H1 (cell line): Measurements from ENCODE around the gene DNAJB1. TPM values are rescaled to one million over a fixed set of nuclear protein-coding genes. Genes with fewer than 3 reads are reported as not detected.
"Not testable (repeated sequence)": the region's sequence is repeated elsewhere in the genome, so short reads cannot be mapped to it uniquely, and the experiment has no call there.

Experiments
- CTCF ChIA-PET: fragments of 300-600 bp; sonication (Branson Sonifier 250); formaldehyde crosslinking; loops from one replicate; lab custom pipeline; 2021; ENCODE audit not compliant: partially characterized antibody; lab: Charles Lee
- POLR2A ChIA-PET: fragments of 300-600 bp; sonication (Branson Sonifier 250); formaldehyde crosslinking; loops from one replicate; lab custom pipeline; 2021; ENCODE audit warnings: inconsistent platforms; ENCODE audit not compliant: partially characterized antibody; lab: Charles Lee
- DNase-seq, 2 experiments: peaks; one replicate each; pipeline versions ENCODE4 v3.0.0 to v3.0.0-alpha.2; 2010 to 2022; ENCODE audit warnings: low spot score in 2 of 2, low read depth in 1 of 2, mixed read lengths in 1 of 2
- FAIRE-seq: peaks from 2 replicates; lab custom pipeline; 2011; peaks lifted over from hg19 to GRCh38; lab: Jason Lieb, UNC
- H2AFZ ChIP-seq: 2 replicates; pipeline ENCODE4 v1.8.1; 2012; ENCODE audit warnings: low read length, inconsistent platforms
- H2AK5ac ChIP-seq: 2 replicates; pipeline ENCODE4 v1.6.1; 2013; ENCODE audit warnings: low read depth, low read length
- H2BK120ac ChIP-seq: replicated peaks from 2 replicates; pipeline ENCODE3; 2013; ENCODE audit warnings: low read depth, low read length, inconsistent platforms
- H2BK12ac ChIP-seq: 2 replicates; pipeline ENCODE4 v1.6.1; 2013; ENCODE audit warnings: low read depth, low read length
- H2BK15ac ChIP-seq: 2 replicates; pipeline ENCODE4 v1.6.1; 2013; ENCODE audit warnings: low read length
- H2BK20ac ChIP-seq: 2 replicates; pipeline ENCODE4 v1.6.1; 2013; ENCODE audit warnings: low read length
- H2BK5ac ChIP-seq: 2 replicates; pipeline ENCODE4 v1.6.1; 2013; ENCODE audit warnings: low read depth, low read length
- H3K14ac ChIP-seq: 2 replicates; pipeline ENCODE4 v1.6.1; 2013; ENCODE audit warnings: inconsistent platforms; ENCODE audit not compliant: insufficient read length
- H3K18ac ChIP-seq: 2 replicates; pipeline ENCODE4 v1.6.1; 2013; ENCODE audit warnings: low read length; ENCODE audit errors: extremely low read depth
- H3K23ac ChIP-seq: 2 replicates; pipeline ENCODE4 v1.6.1; 2013; ENCODE audit warnings: inconsistent platforms; ENCODE audit not compliant: insufficient read length
- H3K23me2 ChIP-seq: 2 replicates; pipeline ENCODE4 v1.6.1; 2013; ENCODE audit warnings: low read depth, low read length
- H3K27ac ChIP-seq: 2 replicates; pipeline ENCODE4 v1.6.1; 2011; ENCODE audit warnings: low read depth, low read length, inconsistent platforms
- H3K27me3 ChIP-seq, 4 experiments: replicated peaks in 1 of 4; 1 replicate in 1 of 4; 2 replicates in 3 of 4; pipeline versions ENCODE4 v1.6.1 to v1.8.1; 2011 to 2013; ENCODE audit warnings: low read length in 3 of 4, mild to moderate bottlenecking in 3 of 4, inconsistent platforms in 2 of 4, mixed read lengths in 2 of 4, moderate library complexity in 1 of 4; ENCODE audit not compliant: control insufficient read depth in 3 of 4, insufficient read depth in 3 of 4; ENCODE audit errors: extremely low read depth in 1 of 4
- H3K36me3 ChIP-seq, 4 experiments: 2 replicates each; pipeline versions ENCODE4 v1.6.1 to v1.8.1; 2011 to 2013; ENCODE audit warnings: mild to moderate bottlenecking in 4 of 4, low read length in 3 of 4, moderate library complexity in 2 of 4, control low read depth in 1 of 4, inconsistent platforms in 1 of 4; ENCODE audit not compliant: insufficient read depth in 4 of 4, control insufficient read depth in 2 of 4
- H3K4ac ChIP-seq: replicated peaks from 2 replicates; pipeline ENCODE3; 2013; ENCODE audit warnings: low read length, low read depth, mixed read lengths, inconsistent platforms; ENCODE audit not compliant: insufficient read length
- H3K4me1 ChIP-seq, 4 experiments: replicated peaks in 1 of 4; 1 replicate in 1 of 4; 2 replicates in 3 of 4; pipeline versions ENCODE4 v1.6.1 to v1.8.1; 2011 to 2013; ENCODE audit warnings: low read length in 3 of 4, inconsistent platforms in 2 of 4, mixed read lengths in 1 of 4; ENCODE audit not compliant: insufficient read depth in 4 of 4, control insufficient read depth in 3 of 4
- H3K4me2 ChIP-seq, 2 experiments: 2 replicates each; pipeline versions ENCODE4 v1.6.1 to v1.8.1; 2011 to 2013; ENCODE audit warnings: low read depth in 2 of 2, low read length in 2 of 2, control low read depth in 1 of 2, inconsistent platforms in 1 of 2, mild to moderate bottlenecking in 1 of 2; ENCODE audit not compliant: insufficient read depth in 1 of 2
- H3K4me3 ChIP-seq, 4 experiments: fragments of 200-600, 300-600 bp in 1 of 4; sonication (generic), shearing (Covaris generic), sonication (Bioruptor Twin) in 1 of 4; 2 replicates each; pipeline versions ENCODE4 v1.5.1 to v1.8.1; 2011 to 2016; ENCODE audit warnings: low read length in 4 of 4, low read depth in 3 of 4, control low read depth in 2 of 4, inconsistent platforms in 2 of 4, mild to moderate bottlenecking in 2 of 4, mixed read lengths in 1 of 4, moderate library complexity in 1 of 4; ENCODE audit not compliant: insufficient read depth in 2 of 4; ENCODE audit errors: extremely low read depth in 1 of 4
- H3K56ac ChIP-seq: replicated peaks from 2 replicates; pipeline ENCODE3; 2013; ENCODE audit warnings: low read depth, mild to moderate bottlenecking, mixed read lengths, low read length, inconsistent platforms; ENCODE audit not compliant: insufficient read length
- H3K79me1 ChIP-seq: 2 replicates; pipeline ENCODE4 v1.6.1; 2013; ENCODE audit warnings: low read depth, low read length, control low read depth
- H3K79me2 ChIP-seq, 2 experiments: 2 replicates each; pipeline versions ENCODE4 v1.6.1 to v1.8.1; 2012 to 2013; ENCODE audit warnings: low read length in 2 of 2, mild to moderate bottlenecking in 2 of 2, inconsistent platforms in 1 of 2; ENCODE audit not compliant: insufficient read depth in 2 of 2, control insufficient read depth in 1 of 2
- H3K9ac ChIP-seq, 4 experiments: replicated peaks in 1 of 4; 1 replicate in 1 of 4; 2 replicates in 3 of 4; pipeline versions ENCODE4 v1.6.1 to v1.8.1; 2011 to 2013; ENCODE audit warnings: low read depth in 3 of 4, low read length in 3 of 4, control low read depth in 2 of 4, mild to moderate bottlenecking in 2 of 4, moderate library complexity in 2 of 4, inconsistent platforms in 1 of 4; ENCODE audit errors: extremely low read depth in 1 of 4
- H3K9me3 ChIP-seq, 2 experiments: 2 replicates each; pipeline versions ENCODE4 v1.6.1 to v1.8.1; 2012 to 2013; ENCODE audit warnings: mild to moderate bottlenecking in 2 of 2, moderate library complexity in 2 of 2, control low read depth in 1 of 2, inconsistent platforms in 1 of 2, low read depth in 1 of 2, low read length in 1 of 2, mixed read lengths in 1 of 2; ENCODE audit not compliant: insufficient read depth in 2 of 2
- H4K20me1 ChIP-seq, 2 experiments: replicated peaks in 1 of 2; 2 replicates each; pipeline versions ENCODE3 to v1.8.1; 2011 to 2013; ENCODE audit warnings: inconsistent platforms in 2 of 2, low read length in 2 of 2, mild to moderate bottlenecking in 1 of 2; ENCODE audit not compliant: insufficient read depth in 2 of 2, control insufficient read depth in 1 of 2
- H4K5ac ChIP-seq: 2 replicates; pipeline ENCODE4 v1.6.1; 2013; ENCODE audit warnings: low read length, low read depth, mixed read lengths, inconsistent platforms; ENCODE audit not compliant: insufficient read length
- H4K8ac ChIP-seq: 2 replicates; pipeline ENCODE4 v1.8.0; 2013; ENCODE audit warnings: mild to moderate bottlenecking, moderate library complexity, low read length, inconsistent platforms; ENCODE audit not compliant: insufficient read depth; ENCODE audit errors: extremely low read depth
- H4K91ac ChIP-seq: replicated peaks from 2 replicates; pipeline ENCODE3; 2013; ENCODE audit warnings: low read length, mixed read lengths, inconsistent platforms; ENCODE audit not compliant: insufficient read length
- ASH2L ChIP-seq: fragments of 200-600, 300-600 bp; sonication (generic); IDR thresholded peaks from one replicate; pipeline ENCODE4 v1.7.1; 2017; ENCODE audit warnings: low read length
- BACH1 ChIP-seq: IDR thresholded peaks from 2 replicates; pipeline ENCODE4 v1.6.1; 2012; ENCODE audit warnings: low read length, improper control_type of control experiment
- CBX5 ChIP-seq: fragments of 300-800, 300-1000 bp; sonication (generic); IDR thresholded peaks from 2 replicates; pipeline ENCODE4 v1.7.1; 2016; ENCODE audit warnings: antibody characterized with exemption, low read length, low read depth
- EGR1 ChIP-seq: IDR thresholded peaks from 2 replicates; pipeline ENCODE4 v1.6.1; 2011; ENCODE audit warnings: low read depth, low read length, borderline replicate concordance
- KDM5A ChIP-seq: fragments of 200-600 bp; IDR thresholded peaks from 2 replicates; pipeline ENCODE4 v1.7.1; 2012; ENCODE audit warnings: mild to moderate bottlenecking, low read length, inconsistent platforms, mixed read lengths
- POLR2A ChIP-seq, 2 experiments: IDR thresholded peaks; 1 replicate in 1 of 2; 2 replicates in 1 of 2; pipeline ENCODE4 v1.6.1; 2011; ENCODE audit warnings: low read depth in 2 of 2, low read length in 2 of 2, mild to moderate bottlenecking in 2 of 2; ENCODE audit errors: control extremely low read depth in 1 of 2
- RAD21 ChIP-seq, 2 experiments: IDR thresholded peaks in 1 of 2; conservative IDR thresholded peaks in 1 of 2; 2 replicates each; pipeline ENCODE4 v1.6.1; 2011; ENCODE audit warnings: low read depth in 2 of 2, low read length in 2 of 2, improper control_type of control experiment in 1 of 2, inconsistent platforms in 1 of 2, mild to moderate bottlenecking in 1 of 2, moderate library complexity in 1 of 2
- RFX5 ChIP-seq: IDR thresholded peaks from 2 replicates; pipeline ENCODE4 v1.6.1; 2011; ENCODE audit warnings: low read depth, low read length, improper control_type of control experiment, borderline replicate concordance
- SAP30 ChIP-seq: fragments of 300-600 bp; sonication (generic); IDR thresholded peaks from 2 replicates; pipeline ENCODE4 v1.7.1; 2012; ENCODE audit warnings: low read length, moderate library complexity, mild to moderate bottlenecking, inconsistent platforms; ENCODE audit not compliant: insufficient read depth, insufficient replicate concordance
- TEAD4 ChIP-seq: IDR thresholded peaks from 2 replicates; pipeline ENCODE4 v1.6.1; 2012; ENCODE audit warnings: low read depth, low read length, inconsistent platforms, mixed read lengths
- YY1 ChIP-seq: IDR thresholded peaks from 2 replicates; pipeline ENCODE4 v1.6.1; 2011; ENCODE audit warnings: low read depth, mild to moderate bottlenecking, low read length
- WGBS, 2 experiments: shearing (Covaris generic) in 1 of 2; methylation state at CpG; one replicate each; pipeline versions ENCODE4 v1.1.6 to v1.1.7; 2013 to 2015; ENCODE audit warnings: low lambda C conversion rate in 2 of 2, mixed read lengths in 2 of 2, inconsistent platforms in 1 of 2, low coverage in 1 of 2, missing lambda C conversion rate in 1 of 2; ENCODE audit not compliant: insufficient replicate concordance in 2 of 2, insufficient coverage in 1 of 2, insufficient read length in 1 of 2; ENCODE audit errors: extremely low coverage in 1 of 2, missing lambda C conversion rate in 1 of 2; 5-methylcytosine and 5-hydroxymethylcytosine counted together
- polyA plus RNA-seq, 7 experiments: library from polyadenylated mRNA; depleted of rRNA in 3 of 7; stranded (reverse) in 5 of 7; unstranded in 2 of 7; fragments of >200 nt in 5 of 7; fragments of 200-250 nt in 2 of 7; gene quantifications; 1 replicate in 5 of 7; 2 replicates in 1 of 7; 4 replicates in 1 of 7; pipeline versions ENCODE4 v1.2.1 to v1.2.3, GENCODE V29; 2011 to 2013; ENCODE audit warnings: missing spikeins in 2 of 7, mixed read lengths in 2 of 7
- total RNA-seq: library from RNA; stranded (reverse); fragmentation: NEBNext Ultra II Directional; extraction: Animal tissue kit (Norgen Biotek cat#: 25700); gene quantifications from 2 replicates; pipeline ENCODE4 v1.2.1, GENCODE V29; 2021

Gene DNAJB1
- total and polyA plus RNA-seq, 2 of the 8 experiments (the other 6 are each of a cell fraction or from before 2014, with no cell fraction given) = 62.9 to 64.3 TPM

GRCh38 chr19:14505488-14506239, 12.5 kb downstream of the DNAJB1 start (continued):
- TF ChIP-seq TEAD4 (0 out of 2 replicates have a peak, but pooled peaks have one; percentile 7), BACH1 (no peak), SAP30 (no peak), EGR1 (no peak), POLR2A (IDR thresholded peaks at IDR 0.05; ENCODE audit: control extremely low read depth in 1 of 2, low read depth in 2 of 2, low read length in 2 of 2) (no peak), KDM5A (no peak), ASH2L (peak; percentile 76), RAD21 (IDR thresholded peaks at IDR 0.05 in 1 of 2, conservative IDR thresholded peaks at IDR 0.05 in 1 of 2; ENCODE audit: low read depth in 2 of 2, low read length in 2 of 2) (peak in 1 of 2 experiments; percentile 47; a peak in 3 of 4 replicates), RFX5 (no peak), YY1 (0 out of 2 replicates have a peak, but pooled peaks have one; percentile 32), CBX5 (no peak)

DNA sequence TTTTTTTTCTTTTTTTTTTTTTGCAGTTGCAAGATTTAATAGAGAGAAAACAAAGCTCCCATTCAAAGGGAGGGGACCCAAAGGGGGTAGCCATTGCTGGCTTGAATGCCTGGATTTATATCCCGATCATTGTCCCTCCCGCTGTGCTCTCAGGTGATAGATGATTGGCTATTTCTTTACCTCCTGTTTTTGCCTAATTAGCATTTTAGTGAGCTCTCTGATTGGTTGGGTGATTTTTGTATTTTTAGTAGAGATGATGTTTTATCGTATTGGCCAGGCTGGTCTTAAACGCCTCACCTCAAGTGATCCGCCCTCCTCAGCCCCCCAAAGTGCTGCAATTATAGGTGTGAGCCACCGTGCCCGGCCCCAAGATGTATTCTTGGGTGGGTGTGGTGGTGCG, 13.6 kb downstream of the DNAJB1 start:
- DNase-seq, H3K18ac ChIP-seq, H3K9me3 ChIP-seq, H2BK12ac ChIP-seq, H3K36me3 ChIP-seq, H3K23ac ChIP-seq, H3K9ac ChIP-seq, H2BK120ac ChIP-seq, H2BK20ac ChIP-seq, FAIRE-seq, H3K79me1 ChIP-seq, H2BK15ac ChIP-seq, H3K4ac ChIP-seq, H3K23me2 ChIP-seq, H3K4me3 ChIP-seq, H4K20me1 ChIP-seq, H2AFZ ChIP-seq, H3K4me1 ChIP-seq, H3K56ac ChIP-seq, H3K4me2 ChIP-seq, H3K14ac ChIP-seq, H4K91ac ChIP-seq, H3K27ac ChIP-seq, H3K27me3 ChIP-seq, H4K8ac ChIP-seq, H4K5ac ChIP-seq, H3K79me2 ChIP-seq, H2BK5ac ChIP-seq, H2AK5ac ChIP-seq: not testable (repeated sequence)
- 90% methylated on average over 8 of the region's 8 CpGs; no CpG with 5 or more reads in 1 of the 2 experiments for WGBS, 2 experiments
- ChIA-PET POLR2A (interaction anchor here (0.6 to 4.0 kb wide), 6 partner anchors 9 to 49 kb away, joined by 3 to 30 read pairs (median 4); partner anchors contain the start of genes DNAJB1 and GIPC1), CTCF (interaction anchor here (0.6 to 5.0 kb wide), 14 partner anchors 8 to 69 kb away, joined by 3 to 36 read pairs (median 4); partner anchors contain the start of gene GIPC1)
